ENCODE measurements around the gene RBM20. TPM values are rescaled to one million over a fixed set of nuclear protein-coding genes. Genes with fewer than 3 reads are reported as not detected.

Gene RBM20
- total RNA-seq, 1 donor from 2014 or later: 1.0 TPM

DNA sequence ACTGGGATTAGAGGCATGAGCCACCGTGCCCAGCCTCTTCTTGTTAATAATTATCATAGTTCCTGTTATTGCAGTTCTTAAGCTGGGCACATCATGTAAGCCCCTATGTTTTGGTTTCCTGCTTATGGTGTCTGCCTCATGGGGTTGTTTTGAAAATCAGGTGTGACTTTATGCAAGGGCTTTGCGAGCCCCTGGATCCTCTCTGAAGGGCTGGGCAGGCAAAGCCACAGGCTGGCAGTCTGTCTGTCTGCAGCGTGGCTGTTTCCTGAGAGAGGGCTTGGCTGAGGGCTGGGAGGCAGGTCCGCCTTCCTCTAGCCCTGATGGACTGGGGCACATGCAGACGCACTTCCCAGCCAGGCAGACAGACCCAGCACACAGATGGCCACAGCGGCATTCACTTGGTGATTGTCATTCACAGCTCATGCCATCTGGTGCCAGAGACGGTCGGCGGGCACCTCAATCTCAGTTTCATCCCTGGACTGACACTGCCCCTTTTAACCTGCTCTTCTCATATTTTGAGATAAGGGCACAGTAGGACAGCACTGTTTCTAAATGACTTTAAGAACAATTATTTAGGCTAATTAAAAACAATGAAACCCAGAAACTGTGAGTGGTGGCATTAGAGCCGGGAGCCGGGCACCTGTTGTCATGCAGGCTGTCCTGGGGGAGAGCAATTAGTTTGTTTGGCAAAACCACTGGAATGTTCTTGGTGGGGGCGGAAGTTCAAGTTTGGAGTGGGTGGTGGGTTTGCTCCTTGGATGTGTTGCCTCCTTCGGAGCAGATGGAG is 35.5 kb downstream of the RBM20 start:
- DNase-seq (ENCODE audit: low spot score): no peak
- no peaks in the 10 kb centered on the region for H3K9me3 Mint-ChIP-seq (ENCODE audit: unreplicated experiment)
- no peak overlapping the region for H3K4me3 Mint-ChIP-seq (ENCODE audit: unreplicated experiment)
- no peak overlapping the region for H3K27ac Mint-ChIP-seq (ENCODE audit: unreplicated experiment)
- no peaks in the 10 kb centered on the region for H3K36me3 Mint-ChIP-seq (ENCODE audit: low read depth, unreplicated experiment)
- TF ChIP-seq, protein P1, sequence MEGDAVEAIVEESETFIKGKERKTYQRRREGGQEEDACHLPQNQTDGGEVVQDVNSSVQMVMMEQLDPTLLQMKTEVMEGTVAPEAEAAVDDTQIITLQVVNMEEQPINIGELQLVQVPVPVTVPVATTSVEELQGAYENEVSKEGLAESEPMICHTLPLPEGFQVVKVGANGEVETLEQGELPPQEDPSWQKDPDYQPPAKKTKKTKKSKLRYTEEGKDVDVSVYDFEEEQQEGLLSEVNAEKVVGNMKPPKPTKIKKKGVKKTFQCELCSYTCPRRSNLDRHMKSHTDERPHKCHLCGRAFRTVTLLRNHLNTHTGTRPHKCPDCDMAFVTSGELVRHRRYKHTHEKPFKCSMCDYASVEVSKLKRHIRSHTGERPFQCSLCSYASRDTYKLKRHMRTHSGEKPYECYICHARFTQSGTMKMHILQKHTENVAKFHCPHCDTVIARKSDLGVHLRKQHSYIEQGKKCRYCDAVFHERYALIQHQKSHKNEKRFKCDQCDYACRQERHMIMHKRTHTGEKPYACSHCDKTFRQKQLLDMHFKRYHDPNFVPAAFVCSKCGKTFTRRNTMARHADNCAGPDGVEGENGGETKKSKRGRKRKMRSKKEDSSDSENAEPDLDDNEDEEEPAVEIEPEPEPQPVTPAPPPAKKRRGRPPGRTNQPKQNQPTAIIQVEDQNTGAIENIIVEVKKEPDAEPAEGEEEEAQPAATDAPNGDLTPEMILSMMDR (IDR thresholded peaks at IDR 0.05; ENCODE audit: unreplicated experiment): no peak
- H3K4me1 Mint-ChIP-seq (ENCODE audit: unreplicated experiment): peaks cover 16% of the 10 kb centered on the region
- no peaks in the 10 kb centered on the region for H3K27me3 Mint-ChIP-seq (ENCODE audit: unreplicated experiment)

GRCh38 chr10:110680273-110681020 is 36.3 kb downstream of the RBM20 start:
- no peaks in the 10 kb centered on the region for H3K9me3 Mint-ChIP-seq (ENCODE audit: unreplicated experiment)
- no peak overlapping the region for H3K4me3 Mint-ChIP-seq (ENCODE audit: unreplicated experiment)
- peaks cover 16% of the 10 kb centered on the region for H3K4me1 Mint-ChIP-seq (ENCODE audit: unreplicated experiment)
- no peaks in the 10 kb centered on the region for H3K36me3 Mint-ChIP-seq (ENCODE audit: low read depth, unreplicated experiment)
- TF ChIP-seq, protein P1 (IDR thresholded peaks at IDR 0.05; ENCODE audit: unreplicated experiment): no peak
- H3K27me3 Mint-ChIP-seq (ENCODE audit: unreplicated experiment): no peaks in the 10 kb centered on the region
- no peak for DNase-seq (ENCODE audit: low spot score)
- H3K27ac Mint-ChIP-seq (ENCODE audit: unreplicated experiment): peak overlapping the region; percentile 4

DNA sequence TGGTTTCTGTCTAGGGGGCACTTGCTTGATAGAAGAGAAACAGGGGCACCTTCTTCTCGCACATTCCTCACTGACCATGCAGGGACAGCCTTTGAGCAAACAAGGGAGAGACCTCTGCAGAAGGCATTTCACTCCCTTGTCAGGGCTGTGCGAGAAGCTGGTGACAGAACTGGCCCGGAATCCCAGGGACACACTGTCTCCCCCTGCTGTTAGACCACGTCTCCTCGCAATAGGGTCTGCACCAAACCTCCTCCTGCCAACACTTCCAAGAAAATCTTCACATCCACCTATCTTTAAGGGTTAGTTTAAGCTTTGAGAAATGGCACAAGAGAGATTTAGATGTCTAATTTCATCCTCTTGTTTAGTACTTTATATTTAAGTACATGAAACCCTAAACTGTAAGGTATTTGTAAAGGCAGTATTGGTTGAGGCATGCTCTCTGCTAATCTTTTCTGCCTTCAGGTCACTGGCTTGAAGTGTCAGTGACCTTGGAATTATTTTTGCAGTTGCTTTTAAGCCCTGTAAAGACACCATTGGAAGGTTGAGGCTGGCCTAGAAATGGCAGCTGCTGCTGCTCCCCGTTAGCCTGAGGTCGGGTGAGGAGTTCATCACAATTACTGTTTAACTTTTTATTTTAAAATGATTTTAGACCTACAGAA is 37.0 kb downstream of the RBM20 start:
- TF ChIP-seq, protein P1 (IDR thresholded peaks at IDR 0.05; ENCODE audit: unreplicated experiment): peak; percentile 56
- no peak overlapping the region for H3K4me3 Mint-ChIP-seq (ENCODE audit: unreplicated experiment)
- no peaks in the 10 kb centered on the region for H3K36me3 Mint-ChIP-seq (ENCODE audit: low read depth, unreplicated experiment)
- peak overlapping the region; percentile 4 for H3K27ac Mint-ChIP-seq (ENCODE audit: unreplicated experiment)
- H3K9me3 Mint-ChIP-seq (ENCODE audit: unreplicated experiment): no peaks in the 10 kb centered on the region
- H3K4me1 Mint-ChIP-seq (ENCODE audit: unreplicated experiment): peaks cover 16% of the 10 kb centered on the region
- H3K27me3 Mint-ChIP-seq (ENCODE audit: unreplicated experiment): no peaks in the 10 kb centered on the region
- DNase-seq (ENCODE audit: low spot score): peak; percentile 66

- H3K4me1 Mint-ChIP-seq (ENCODE audit: unreplicated experiment): peaks cover 14% of the 10 kb centered on the region
- DNase-seq (ENCODE audit: low spot score): no peak
- H3K27ac Mint-ChIP-seq (ENCODE audit: unreplicated experiment): no peak overlapping the region
- no peaks in the 10 kb centered on the region for H3K27me3 Mint-ChIP-seq (ENCODE audit: unreplicated experiment)
- no peaks in the 10 kb centered on the region for H3K9me3 Mint-ChIP-seq (ENCODE audit: unreplicated experiment)
- no peaks in the 10 kb centered on the region for H3K36me3 Mint-ChIP-seq (ENCODE audit: low read depth, unreplicated experiment)
- TF ChIP-seq, protein P1 (IDR thresholded peaks at IDR 0.05; ENCODE audit: unreplicated experiment): no peak
- H3K4me3 Mint-ChIP-seq (ENCODE audit: unreplicated experiment): no peak overlapping the region
Observed at GRCh38 chr10:110682348-110682747, 38.2 kb downstream of the RBM20 start.
